Panc1 (cell line): ENCODE results near the gene OGFRL1. TPM values are rescaled to one million over a fixed set of nuclear protein-coding genes. Genes with fewer than 3 reads are reported as not detected.
A peak's percentile ranks its signal among the peaks of the same experiment; 100 is the strongest.

Experiments
- ATAC-seq: fragments of 200-7000 bp; cut with Tn5 transposase; 2 replicates; pipeline ENCODE4 v1.9.1; 2020; ENCODE audit warnings: mild to moderate bottlenecking, moderate library complexity
- Bru-seq: library from RNA; stranded (reverse); fragments of 400-500 nt; gene quantifications from one replicate; lab custom pipeline; 2021; lab: Mats Ljungman, UMichigan
- BruChase-seq, 2 experiments: library from RNA; stranded (reverse); fragments of 400-500 nt; gene quantifications; one replicate each; lab custom pipeline; 2021; lab: Mats Ljungman, UMichigan
- BruUV-seq: library from RNA; stranded (reverse); fragments of 400-500 nt; replicated peaks from 2 replicates; lab custom pipeline; 2021; lab: Mats Ljungman, UMichigan
- CTCF ChIA-PET: fragments of 300-600 bp; sonication (Branson Sonifier 250); formaldehyde crosslinking; loops from one replicate; lab custom pipeline; 2022; ENCODE audit warnings: antibody characterized with exemption; lab: Charles Lee
- POLR2A ChIA-PET: fragments of 300-600 bp; sonication (Branson Sonifier 250); formaldehyde crosslinking; loops from one replicate; lab custom pipeline; 2022; ENCODE audit warnings: antibody characterized with exemption; lab: Charles Lee
- DNase-seq: peaks from one replicate; pipeline ENCODE4 v3.0.0-alpha.2; 2010; ENCODE audit warnings: low read depth, low spot score
- H3K27ac ChIP-seq: 2 replicates; pipeline ENCODE4 v1.5.1; 2011; ENCODE audit warnings: mild to moderate bottlenecking, low read length, inconsistent platforms
- H3K27me3 ChIP-seq: fragments of 200-500 bp; sonication (Bioruptor generic); 2 replicates; pipeline ENCODE4 v1.6.0; 2014; ENCODE audit warnings: low read length, inconsistent platforms; ENCODE audit not compliant: control insufficient read depth, insufficient read depth
- H3K36me3 ChIP-seq: fragments of 200-500 bp; sonication (Bioruptor generic); 2 replicates; pipeline ENCODE4 v1.5.1; 2014; ENCODE audit warnings: inconsistent platforms, mild to moderate bottlenecking, low read length, moderate library complexity; ENCODE audit not compliant: control insufficient read depth, insufficient read depth
- H3K4me1 ChIP-seq: 2 replicates; pipeline ENCODE4 v1.5.1; 2011; ENCODE audit warnings: inconsistent platforms, mild to moderate bottlenecking, low read length, moderate library complexity; ENCODE audit not compliant: control insufficient read depth, insufficient read depth
- H3K4me3 ChIP-seq, 2 experiments: 2 replicates each; pipeline ENCODE4 v1.5.1; 2011 to 2012; ENCODE audit warnings: low read depth in 2 of 2, low read length in 2 of 2, mild to moderate bottlenecking in 2 of 2, inconsistent platforms in 1 of 2, moderate library complexity in 1 of 2
- H3K9me3 ChIP-seq: fragments of 200-500 bp; sonication (Bioruptor generic); 2 replicates; pipeline ENCODE4 v1.5.1; 2014; ENCODE audit warnings: low read depth, mild to moderate bottlenecking, inconsistent platforms, low read length, moderate library complexity; ENCODE audit not compliant: control insufficient read depth, insufficient read depth
- CTCF ChIP-seq: fragments of 450-650 bp; IDR thresholded peaks from 2 replicates; pipeline ENCODE4 v1.5.1; 2017; ENCODE audit warnings: mild to moderate bottlenecking
- POLR2AphosphoS5 ChIP-seq: IDR thresholded peaks from 2 replicates; pipeline ENCODE4 v1.6.1; 2012; ENCODE audit warnings: mild to moderate bottlenecking, low read depth, low read length, moderate library complexity
- REST ChIP-seq, 2 experiments: IDR thresholded peaks; 2 replicates each; pipeline ENCODE4 v1.6.1; 2011 to 2012; ENCODE audit warnings: low read depth in 2 of 2, control low read depth in 1 of 2, low read length in 1 of 2, mild to moderate bottlenecking in 1 of 2, moderate library complexity in 1 of 2; ENCODE audit not compliant: insufficient read depth in 1 of 2
- SIN3A ChIP-seq: IDR thresholded peaks from 2 replicates; pipeline ENCODE4 v1.6.1; 2012; ENCODE audit warnings: low read depth, mild to moderate bottlenecking, low read length, moderate library complexity, borderline replicate concordance; ENCODE audit not compliant: insufficient read depth
- TCF7L2 ChIP-seq: IDR thresholded peaks from 2 replicates; pipeline ENCODE4 v1.6.1; 2011; ENCODE audit warnings: mild to moderate bottlenecking, low read depth, low read length, inconsistent platforms
- in situ Hi-C: cut with HindIII; loops from 2 replicates; pipeline ENCODE4 v1.10.0; 2016; ENCODE audit warnings: low sequenced_read_pairs, low pct_unique_long_range_greater_than_20kb
- intact Hi-C: fragments of 100-400 bp; cut with micrococcal nuclease; formaldehyde crosslinking; loops from one replicate; pipeline ENCODE4 v1.10.0; 2022; ENCODE audit not compliant: unreplicated experiment
- long read RNA-seq: library from polyadenylated mRNA; unstranded; transcript quantifications from one replicate; pipeline ENCODE4 v2.0.0, GENCODE V29; 2021; ENCODE audit not compliant: unreplicated experiment
- polyA plus RNA-seq: library from polyadenylated mRNA; unstranded; fragments of >200 nt; gene quantifications from one replicate; pipeline ENCODE4 v1.2.1, GENCODE V29; 2012; ENCODE audit warnings: missing spikeins; ENCODE audit not compliant: insufficient read length
- total RNA-seq: library from RNA; stranded (reverse); gene quantifications from one replicate; pipeline ENCODE4 v1.2.1, GENCODE V29; 2021; ENCODE audit not compliant: unreplicated experiment

The OGFRL1 gene
- total RNA-seq, result 17.2 TPM
- polyA plus RNA-seq, result 5.7 TPM
- percentile 83 among the genes with signal in this experiment for Bru-seq, nascent RNA
- BruChase-seq, experiment 1, labeled RNA remaining after a 2-hour chase, result percentile 92 among the genes with signal in this experiment
- percentile 97 among the genes with signal in this experiment for BruChase-seq, experiment 2, labeled RNA remaining after a 6-hour chase
- long read RNA-seq, full-length matches to known transcripts, result 25 of 74 reads
- long read RNA-seq, partial matches to known transcripts, result 7 of 74 reads
- long read RNA-seq, other reads (novel, unspliced or antisense), result 42 of 74 reads

- no TSS peak for BruUV-seq
These were observed at the start of gene OGFRL1 for GRCh38 chr6:71288228-71289038. OGFRL1 (plus strand) TSS chr6:71288811; CDS start chr6:71288937, 126 bp downstream.

More at GRCh38 chr6:71288228-71289038, at the start of gene OGFRL1:
- TF ChIP-seq TCF7L2, result no peak
- peak; percentile 71 for TF ChIP-seq CTCF
- 0 out of 2 replicates have a peak, but pooled peaks have one; percentile 72 for TF ChIP-seq SIN3A
- peak; percentile 61 for TF ChIP-seq POLR2AphosphoS5
- peak in 1 of 2 experiments; percentile 10; a peak in 1 of 4 replicates for TF ChIP-seq REST (IDR thresholded peaks at IDR 0.05; ENCODE audit: insufficient read depth in 1 of 2, low read depth in 2 of 2, low read length in 1 of 2)
- Histone ChIP-seq H3K4me3 (peak within 1 kb of the TSS; percentile 69 to 75), H3K27me3 (no peaks in the 10 kb centered on the region), H3K27ac (peak within 1 kb of the TSS; percentile 79), H3K36me3 (0 out of 2 replicates have a peak, but pooled peaks cover under 1% of the 10 kb centered on the region), H3K4me1 (peaks cover 21% of the 10 kb centered on the region), H3K9me3 (no peaks in the 10 kb centered on the region)
- ChIA-PET CTCF (interaction anchor here (0.6 to 1.0 kb wide), 4 partner anchors 9 to 558 kb away, joined by 3 to 5 read pairs (median 4); no protein-coding TSS in a partner anchor), POLR2A (interaction anchor here (0.6 to 0.7 kb wide), 6 partner anchors 10 to 1073 kb away, joined by 3 to 16 read pairs (median 4); no protein-coding TSS in a partner anchor)
- ATAC-seq (peak; percentile 98), DNase-seq (peak; percentile 25)
- in situ Hi-C loops (no loop called here), intact Hi-C loops (no loop called here)
